Effector CD4-positive, alpha-beta T cell (primary cell): ENCODE data around the gene MRPS18C.
"Not testable (repeated sequence)": the region's sequence is repeated elsewhere in the genome, so short reads cannot be mapped to it uniquely, and the experiment has no call there.

Experiments
- DNase-seq: peaks from one replicate; pipeline ENCODE4 v3.0.0-alpha.2; 2020

The MRPS18C gene

DNA sequence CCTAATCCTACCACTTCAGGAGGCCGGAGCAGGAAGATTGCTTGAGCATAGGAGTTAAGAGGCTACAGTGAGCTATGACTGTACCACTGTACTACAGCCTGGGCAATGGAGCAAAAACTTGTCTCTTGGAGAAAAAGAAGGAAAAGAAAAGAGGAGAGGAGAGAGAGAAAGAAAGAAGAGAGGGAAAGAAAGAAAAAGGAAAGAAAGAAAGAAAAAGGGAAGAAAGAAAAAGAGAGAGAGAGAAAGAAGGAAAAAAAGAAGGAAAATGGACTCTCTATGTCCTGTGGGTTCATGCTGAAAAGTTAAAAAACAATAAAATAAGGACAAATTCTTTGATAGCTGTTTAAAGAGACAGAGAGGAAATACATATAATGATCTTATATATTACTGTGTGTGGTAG lies 42.3 kb downstream of the MRPS18C start:
- DNase-seq, result no peak

DNA sequence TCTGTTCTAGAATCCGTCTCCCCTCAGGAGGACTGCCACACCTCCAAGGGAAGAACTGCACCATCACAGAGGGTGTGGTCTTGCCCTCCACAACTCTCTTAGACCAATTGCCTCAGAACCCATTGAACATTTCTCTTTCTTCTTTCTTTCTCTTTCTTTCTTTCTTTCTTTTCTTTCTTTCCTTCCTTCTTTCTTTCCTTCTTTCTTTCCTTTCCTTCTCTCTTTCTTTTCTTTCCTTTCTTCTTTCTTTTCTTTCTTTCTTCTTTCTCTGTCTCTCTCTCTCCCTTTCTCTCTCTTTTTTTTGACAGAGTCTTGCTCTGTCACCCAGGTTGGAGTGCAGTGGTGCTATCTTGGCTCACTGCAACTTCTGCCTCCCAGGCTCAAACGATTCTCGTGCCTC lies 45.8 kb downstream of the MRPS18C start:
- not testable (repeated sequence) for DNase-seq

DNA sequence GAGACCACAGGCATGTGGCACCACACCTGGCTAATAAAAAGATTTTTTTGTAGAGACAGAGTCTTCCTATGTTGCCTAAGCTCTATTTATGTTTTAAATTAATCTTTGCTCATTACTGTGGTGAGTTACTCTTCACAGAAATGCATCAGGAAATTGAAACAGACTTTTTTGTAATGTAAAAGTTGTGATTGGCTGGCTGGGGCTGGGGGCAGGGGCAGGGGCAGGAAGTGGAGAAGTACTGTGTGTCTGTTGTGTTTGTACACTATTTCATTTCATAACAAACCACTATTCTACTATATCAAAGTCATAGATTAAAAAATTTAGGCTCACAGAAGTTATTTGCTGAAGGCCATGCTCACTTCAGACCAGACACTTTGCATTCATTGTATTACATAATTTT lies 48.1 kb downstream of the MRPS18C start:
- no peak for DNase-seq

DNA sequence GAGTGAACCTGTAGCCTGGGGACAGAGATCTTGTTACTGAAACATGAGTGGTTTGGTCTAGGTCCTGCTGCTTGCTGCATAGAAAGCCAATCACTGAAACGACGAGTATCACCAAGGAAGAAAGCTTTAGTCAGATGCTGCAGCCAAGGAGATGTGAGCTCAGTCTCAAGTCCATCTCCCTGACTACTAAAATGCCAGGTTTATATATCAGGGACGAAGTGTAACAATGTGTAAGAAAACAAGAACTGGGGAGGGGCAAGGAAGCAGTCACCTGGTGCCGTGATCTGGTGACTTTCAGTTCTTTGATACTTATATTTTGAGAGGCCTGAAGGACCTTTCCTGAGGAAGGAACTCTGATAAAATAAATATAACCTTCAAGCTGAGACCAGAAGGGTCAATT lies 48.6 kb downstream of the MRPS18C start:
- DNase-seq, result no peak

DNA sequence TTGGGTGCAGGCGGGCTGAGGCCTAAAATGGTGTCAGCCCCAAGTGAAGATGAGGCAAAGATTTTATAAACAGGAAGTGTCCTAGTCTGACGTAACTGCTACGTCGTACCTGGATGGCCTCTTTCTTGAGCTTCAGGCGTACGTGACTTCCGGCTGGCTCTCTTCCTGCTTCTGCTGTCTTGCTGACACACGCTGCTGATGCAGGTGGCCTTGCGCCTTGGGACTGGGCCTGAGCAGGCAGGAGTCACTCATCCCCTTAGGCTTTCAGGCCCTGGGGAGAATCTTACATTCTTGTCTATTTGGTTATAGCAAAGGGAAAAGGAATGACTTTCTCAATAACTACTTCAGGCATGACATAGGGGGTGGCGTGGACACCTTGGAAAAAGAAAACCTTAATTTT lies 49.1 kb downstream of the MRPS18C start:
- no peak for DNase-seq

DNA sequence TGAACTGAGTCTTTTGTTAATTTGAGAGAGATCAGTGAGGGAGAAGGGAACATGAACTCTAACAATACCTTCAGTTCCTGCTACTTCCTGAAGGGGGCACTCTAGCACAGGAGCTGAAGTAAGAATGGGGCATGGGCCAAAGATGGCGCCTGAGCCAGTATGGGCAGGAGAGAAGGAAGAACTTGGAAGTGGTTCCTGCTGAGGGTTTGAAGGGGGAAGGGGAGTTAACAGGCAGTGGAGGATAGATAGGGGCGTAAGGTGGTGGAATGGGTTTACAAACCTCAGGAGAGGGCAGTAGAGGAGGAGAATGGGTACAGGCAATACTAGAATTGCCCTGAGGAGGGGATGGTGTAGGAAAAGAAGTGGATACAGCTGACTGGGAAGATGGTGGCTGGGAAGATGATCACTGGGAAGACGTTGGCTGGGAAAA lies 53.3 kb downstream of the MRPS18C start:
- DNase-seq, result peak; percentile 18

DNA sequence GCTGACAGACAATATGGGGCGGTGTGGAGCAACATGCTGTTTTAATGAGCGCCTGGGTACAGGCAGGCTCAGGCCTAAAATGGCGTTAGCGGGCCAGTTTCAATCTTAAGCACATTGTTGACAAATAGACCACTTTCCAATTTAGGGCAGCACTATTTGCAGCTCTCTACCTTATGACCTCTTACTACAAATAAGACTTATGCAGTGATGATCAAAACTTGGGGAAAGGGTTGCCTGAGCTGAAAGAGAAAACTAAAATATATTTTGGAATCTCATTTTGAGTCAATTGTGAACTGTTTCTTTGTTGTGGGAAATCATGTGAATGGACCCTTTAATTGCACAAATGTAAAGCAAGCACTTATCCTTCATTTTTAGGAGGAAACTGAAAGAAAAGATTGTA lies 54.6 kb downstream of the MRPS18C start:
- DNase-seq, result no peak
